Panc1 (cell line): ENCODE measurements around the gene DKK3. TPM values are rescaled to one million over a fixed set of nuclear protein-coding genes. Genes with fewer than 3 reads are reported as not detected.

ENCODE experiments used
- ATAC-seq: fragments of 200-7000 bp; cut with Tn5 transposase; 2 replicates; pipeline ENCODE4 v1.9.1; 2020; ENCODE audit warnings: mild to moderate bottlenecking, moderate library complexity
- BruUV-seq: library from RNA; stranded (reverse); fragments of 400-500 nt; replicated peaks from 2 replicates; lab custom pipeline; 2021; lab: Mats Ljungman, UMichigan
- CTCF ChIA-PET: fragments of 300-600 bp; sonication (Branson Sonifier 250); formaldehyde crosslinking; loops from one replicate; lab custom pipeline; 2022; ENCODE audit warnings: antibody characterized with exemption; lab: Charles Lee
- POLR2A ChIA-PET: fragments of 300-600 bp; sonication (Branson Sonifier 250); formaldehyde crosslinking; loops from one replicate; lab custom pipeline; 2022; ENCODE audit warnings: antibody characterized with exemption; lab: Charles Lee
- DNase-seq: peaks from one replicate; pipeline ENCODE4 v3.0.0-alpha.2; 2010; ENCODE audit warnings: low read depth, low spot score
- H3K27ac ChIP-seq: 2 replicates; pipeline ENCODE4 v1.5.1; 2011; ENCODE audit warnings: mild to moderate bottlenecking, low read length, inconsistent platforms
- H3K27me3 ChIP-seq: fragments of 200-500 bp; sonication (Bioruptor generic); 2 replicates; pipeline ENCODE4 v1.6.0; 2014; ENCODE audit warnings: low read length, inconsistent platforms; ENCODE audit not compliant: control insufficient read depth, insufficient read depth
- H3K36me3 ChIP-seq: fragments of 200-500 bp; sonication (Bioruptor generic); 2 replicates; pipeline ENCODE4 v1.5.1; 2014; ENCODE audit warnings: inconsistent platforms, mild to moderate bottlenecking, low read length, moderate library complexity; ENCODE audit not compliant: control insufficient read depth, insufficient read depth
- H3K4me1 ChIP-seq: 2 replicates; pipeline ENCODE4 v1.5.1; 2011; ENCODE audit warnings: inconsistent platforms, mild to moderate bottlenecking, low read length, moderate library complexity; ENCODE audit not compliant: control insufficient read depth, insufficient read depth
- H3K4me3 ChIP-seq, 2 experiments: 2 replicates each; pipeline ENCODE4 v1.5.1; 2011 to 2012; ENCODE audit warnings: low read depth in 2 of 2, low read length in 2 of 2, mild to moderate bottlenecking in 2 of 2, inconsistent platforms in 1 of 2, moderate library complexity in 1 of 2
- H3K9me3 ChIP-seq: fragments of 200-500 bp; sonication (Bioruptor generic); 2 replicates; pipeline ENCODE4 v1.5.1; 2014; ENCODE audit warnings: low read depth, mild to moderate bottlenecking, inconsistent platforms, low read length, moderate library complexity; ENCODE audit not compliant: control insufficient read depth, insufficient read depth
- CTCF ChIP-seq: fragments of 450-650 bp; IDR thresholded peaks from 2 replicates; pipeline ENCODE4 v1.5.1; 2017; ENCODE audit warnings: mild to moderate bottlenecking
- POLR2AphosphoS5 ChIP-seq: IDR thresholded peaks from 2 replicates; pipeline ENCODE4 v1.6.1; 2012; ENCODE audit warnings: mild to moderate bottlenecking, low read depth, low read length, moderate library complexity
- SIN3A ChIP-seq: IDR thresholded peaks from 2 replicates; pipeline ENCODE4 v1.6.1; 2012; ENCODE audit warnings: low read depth, mild to moderate bottlenecking, low read length, moderate library complexity, borderline replicate concordance; ENCODE audit not compliant: insufficient read depth
- TCF7L2 ChIP-seq: IDR thresholded peaks from 2 replicates; pipeline ENCODE4 v1.6.1; 2011; ENCODE audit warnings: mild to moderate bottlenecking, low read depth, low read length, inconsistent platforms
- in situ Hi-C: cut with HindIII; loops from 2 replicates; pipeline ENCODE4 v1.10.0; 2016; ENCODE audit warnings: low sequenced_read_pairs, low pct_unique_long_range_greater_than_20kb
- intact Hi-C: fragments of 100-400 bp; cut with micrococcal nuclease; formaldehyde crosslinking; loops from one replicate; pipeline ENCODE4 v1.10.0; 2022; ENCODE audit not compliant: unreplicated experiment
- total RNA-seq: library from RNA; stranded (reverse); gene quantifications from one replicate; pipeline ENCODE4 v1.2.1, GENCODE V29; 2021; ENCODE audit not compliant: unreplicated experiment
- TF ChIP-seq, protein P1 (sequence below), 2 experiments: IDR thresholded peaks; 2 replicates each; pipeline ENCODE4 v1.6.1; 2011 to 2012; ENCODE audit warnings: low read depth in 2 of 2, control low read depth in 1 of 2, low read length in 1 of 2, mild to moderate bottlenecking in 1 of 2, moderate library complexity in 1 of 2; ENCODE audit not compliant: insufficient read depth in 1 of 2

DKK3 gene
- total RNA-seq, 1 experiment from 2014 or later = 116 TPM

GRCh38 chr11:11961399-11962028, 46.9 kb downstream of the DKK3 start:
- no peak for DNase-seq
- H3K4me1 ChIP-seq = no peaks in the 10 kb centered on the region
- H3K9me3 ChIP-seq = no peaks in the 10 kb centered on the region
- CTCF ChIA-PET = no interaction called here
- no peak for TF ChIP-seq SIN3A
- no peak for TF ChIP-seq TCF7L2
- TF ChIP-seq, protein P1, sequence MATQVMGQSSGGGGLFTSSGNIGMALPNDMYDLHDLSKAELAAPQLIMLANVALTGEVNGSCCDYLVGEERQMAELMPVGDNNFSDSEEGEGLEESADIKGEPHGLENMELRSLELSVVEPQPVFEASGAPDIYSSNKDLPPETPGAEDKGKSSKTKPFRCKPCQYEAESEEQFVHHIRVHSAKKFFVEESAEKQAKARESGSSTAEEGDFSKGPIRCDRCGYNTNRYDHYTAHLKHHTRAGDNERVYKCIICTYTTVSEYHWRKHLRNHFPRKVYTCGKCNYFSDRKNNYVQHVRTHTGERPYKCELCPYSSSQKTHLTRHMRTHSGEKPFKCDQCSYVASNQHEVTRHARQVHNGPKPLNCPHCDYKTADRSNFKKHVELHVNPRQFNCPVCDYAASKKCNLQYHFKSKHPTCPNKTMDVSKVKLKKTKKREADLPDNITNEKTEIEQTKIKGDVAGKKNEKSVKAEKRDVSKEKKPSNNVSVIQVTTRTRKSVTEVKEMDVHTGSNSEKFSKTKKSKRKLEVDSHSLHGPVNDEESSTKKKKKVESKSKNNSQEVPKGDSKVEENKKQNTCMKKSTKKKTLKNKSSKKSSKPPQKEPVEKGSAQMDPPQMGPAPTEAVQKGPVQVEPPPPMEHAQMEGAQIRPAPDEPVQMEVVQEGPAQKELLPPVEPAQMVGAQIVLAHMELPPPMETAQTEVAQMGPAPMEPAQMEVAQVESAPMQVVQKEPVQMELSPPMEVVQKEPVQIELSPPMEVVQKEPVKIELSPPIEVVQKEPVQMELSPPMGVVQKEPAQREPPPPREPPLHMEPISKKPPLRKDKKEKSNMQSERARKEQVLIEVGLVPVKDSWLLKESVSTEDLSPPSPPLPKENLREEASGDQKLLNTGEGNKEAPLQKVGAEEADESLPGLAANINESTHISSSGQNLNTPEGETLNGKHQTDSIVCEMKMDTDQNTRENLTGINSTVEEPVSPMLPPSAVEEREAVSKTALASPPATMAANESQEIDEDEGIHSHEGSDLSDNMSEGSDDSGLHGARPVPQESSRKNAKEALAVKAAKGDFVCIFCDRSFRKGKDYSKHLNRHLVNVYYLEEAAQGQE (IDR thresholded peaks at IDR 0.05; ENCODE audit: insufficient read depth in 1 of 2, low read depth in 2 of 2, low read length in 1 of 2) = no peak
- TF ChIP-seq CTCF = no peak
- TF ChIP-seq POLR2AphosphoS5 = no peak
- in situ Hi-C loops = no loop called here
- H3K27ac ChIP-seq = no peak overlapping the region
- H3K27me3 ChIP-seq = no peaks in the 10 kb centered on the region
- POLR2A ChIA-PET = no interaction called here
- H3K4me3 ChIP-seq = no peak overlapping the region
- intact Hi-C loops = no loop called here
- peaks cover 2% of the 10 kb centered on the region; the same call in 1 of the 2 replicates for H3K36me3 ChIP-seq
- BruUV-seq = no TSS peak
- ATAC-seq = no peak

DNA sequence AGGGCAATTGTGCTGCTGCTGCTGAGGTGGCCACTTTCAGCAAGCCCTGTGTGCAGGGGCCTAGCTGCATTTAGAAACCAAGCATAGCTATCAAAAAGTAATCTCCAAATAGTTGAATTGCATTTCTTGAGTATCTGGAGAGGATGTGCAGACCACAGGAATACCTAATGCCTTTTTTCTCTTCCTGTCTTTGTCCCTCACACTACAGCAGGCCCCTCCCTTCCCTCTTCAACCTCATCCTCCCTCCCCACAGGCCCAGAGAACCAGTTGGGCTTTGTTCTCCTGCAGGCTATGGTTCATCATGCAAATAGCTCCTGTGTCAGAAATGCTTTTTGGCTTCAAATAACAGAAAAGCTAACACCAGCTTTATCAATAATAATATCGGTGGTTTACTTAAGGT, 47.7 kb downstream of the DKK3 start:
- intact Hi-C loops (no loop called here), in situ Hi-C loops (no loop called here)
- no TSS peak for BruUV-seq
- Histone ChIP-seq H3K27ac (no peak overlapping the region), H3K27me3 (no peaks in the 10 kb centered on the region), H3K9me3 (no peaks in the 10 kb centered on the region), H3K4me1 (no peaks in the 10 kb centered on the region), H3K4me3 (no peak overlapping the region), H3K36me3 (peaks cover 9% of the 10 kb centered on the region; the same call in 1 of the 2 replicates)
- no peak for DNase-seq
- TF ChIP-seq POLR2AphosphoS5 (no peak), CTCF (peak; percentile 8; the same call in 1 of the 2 replicates), TCF7L2 (no peak), SIN3A (no peak)
- TF ChIP-seq, protein P1 (IDR thresholded peaks at IDR 0.05; ENCODE audit: insufficient read depth in 1 of 2, low read depth in 2 of 2, low read length in 1 of 2) = no peak
- no peak for ATAC-seq
- ChIA-PET POLR2A (no interaction called here), CTCF (no interaction called here)
